GM21367 (cell line): ENCODE results near the gene COBLL1.
A peak's percentile ranks its signal among the peaks of the same experiment; 100 is the strongest.

Experiments
- ATAC-seq: cut with Tn5 transposase; IDR thresholded peaks from one replicate; pipeline ENCODE4 v1.9.1; 2021; ENCODE audit not compliant: unreplicated experiment

The COBLL1 gene

GRCh38 chr2:164859251-164859818, 17.7 kb upstream of the COBLL1 start:
- ATAC-seq, result no peak

- ATAC-seq, result no peak
Observed at GRCh38 chr2:164852086-164852485, 10.5 kb upstream of the COBLL1 start.

- ATAC-seq, result no peak
Observed at GRCh38 chr2:164850235-164850634, 8.6 kb upstream of the COBLL1 start.

- no peak for ATAC-seq
Observed at GRCh38 chr2:164849506-164849905, 7.9 kb upstream of the COBLL1 start.

- no peak for ATAC-seq
Observed at GRCh38 chr2:164847981-164848741, 6.5 kb upstream of the COBLL1 start.

- ATAC-seq, result no peak
Observed at GRCh38 chr2:164847291-164847690, 5.7 kb upstream of the COBLL1 start.

- ATAC-seq, result no peak
Observed at GRCh38 chr2:164846276-164846675, 4.7 kb upstream of the COBLL1 start.

GRCh38 chr2:164843346-164843911, 1.8 kb upstream of the COBLL1 start:
- ATAC-seq, result no peak

- ATAC-seq, result no peak
Observed at GRCh38 chr2:164842624-164842966, 972 bp upstream of the COBLL1 start.

- peak; percentile 65 for ATAC-seq
Observed at GRCh38 chr2:164840930-164841718, 499 bp downstream of the COBLL1 start.

- ATAC-seq, result no peak
Observed at GRCh38 chr2:164840458-164840929, 1.1 kb downstream of the COBLL1 start.

- no peak for ATAC-seq
Observed at GRCh38 chr2:164839914-164840457, 1.6 kb downstream of the COBLL1 start.

GRCh38 chr2:164837807-164838206, 3.8 kb downstream of the COBLL1 start:
- ATAC-seq, result no peak

- ATAC-seq, result no peak
Observed at GRCh38 chr2:164836907-164837306, 4.7 kb downstream of the COBLL1 start.

- no peak for ATAC-seq
Observed at GRCh38 chr2:164835302-164835701, 6.3 kb downstream of the COBLL1 start.

- ATAC-seq, result no peak
Observed at GRCh38 chr2:164831887-164832286, 9.7 kb downstream of the COBLL1 start.

- no peak for ATAC-seq
Observed at GRCh38 chr2:164831180-164831579, 10.4 kb downstream of the COBLL1 start.

- no peak for ATAC-seq
Observed at GRCh38 chr2:164826293-164827243, 15.1 kb downstream of the COBLL1 start.

GRCh38 chr2:164824872-164825271, 16.8 kb downstream of the COBLL1 start:
- ATAC-seq, result no peak

- ATAC-seq, result no peak
Observed at GRCh38 chr2:164823126-164823525, 18.5 kb downstream of the COBLL1 start.
